Measurements from ENCODE around the gene DNAJC3.
"Not testable (repeated sequence)": the region's sequence is repeated elsewhere in the genome, so short reads cannot be mapped to it uniquely, and the experiment has no call there.

Gene DNAJC3

GRCh38 chr13:95677564-95678266, 776 bp downstream of the DNAJC3 start:
- no peak for DNase-seq (ENCODE audit: low read depth, low spot score)
- CTCF ChIA-PET: no interaction called here
- POLR2A ChIA-PET: interaction anchor here (0.6 to 1.3 kb wide), 2 partner anchors 29 to 34 kb away, joined by 3 to 6 read pairs; no protein-coding TSS in a partner anchor
- no peak for TF ChIP-seq CTCF (IDR thresholded peaks at IDR 0.05; ENCODE audit: insufficient read depth, low read length, missing control alignments)
- H3K4me3 ChIP-seq (ENCODE audit: low read depth, low read length): peak overlapping the region; percentile 90

- POLR2A ChIA-PET: no interaction called here
- DNase-seq (ENCODE audit: low read depth, low spot score): no peak
- TF ChIP-seq CTCF (IDR thresholded peaks at IDR 0.05; ENCODE audit: insufficient read depth, low read length, missing control alignments): no peak
- H3K4me3 ChIP-seq (ENCODE audit: low read depth, low read length): peak overlapping the region; percentile 90
- CTCF ChIA-PET: no interaction called here
Measured at GRCh38 chr13:95678967-95679366, 2.0 kb downstream of the DNAJC3 start.

- CTCF ChIA-PET: no interaction called here
- H3K4me3 ChIP-seq (ENCODE audit: low read depth, low read length): no peak overlapping the region
- no peak for TF ChIP-seq CTCF (IDR thresholded peaks at IDR 0.05; ENCODE audit: insufficient read depth, low read length, missing control alignments)
- POLR2A ChIA-PET: no interaction called here
- DNase-seq (ENCODE audit: low read depth, low spot score): no peak
Measured at GRCh38 chr13:95679722-95680121, 2.8 kb downstream of the DNAJC3 start.

DNA sequence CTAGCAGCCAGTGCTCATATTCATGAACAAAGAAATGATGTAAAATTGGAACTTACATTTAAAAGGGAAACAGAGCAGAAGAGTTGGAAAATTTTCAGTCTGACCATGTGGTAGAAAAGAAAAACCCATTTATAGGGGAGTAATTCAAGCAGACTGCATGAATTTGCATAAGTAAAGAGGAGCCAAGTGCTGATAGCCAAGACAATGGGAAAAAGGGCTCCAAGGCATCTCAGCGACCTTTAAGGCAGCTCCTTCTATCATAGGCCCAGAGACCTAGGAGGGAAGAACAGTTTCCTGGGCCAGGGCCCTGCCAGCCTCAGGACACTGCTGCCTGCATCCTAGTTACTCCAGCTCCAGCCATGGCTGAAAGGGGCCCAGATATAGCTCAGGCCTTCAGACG, 7.5 kb downstream of the DNAJC3 start:
- DNase-seq (ENCODE audit: low read depth, low spot score): no peak
- ChIA-PET CTCF (interaction anchor here (0.7 to 1.1 kb wide), 4 partner anchors 8 to 141 kb away, joined by 3 read pairs; partner anchors contain the start of gene DNAJC3), POLR2A (no interaction called here)
- no peak overlapping the region for H3K4me3 ChIP-seq (ENCODE audit: low read depth, low read length)
- TF ChIP-seq CTCF (IDR thresholded peaks at IDR 0.05; ENCODE audit: insufficient read depth, low read length, missing control alignments): no peak

- H3K4me3 ChIP-seq (ENCODE audit: low read depth, low read length); DNase-seq (ENCODE audit: low read depth, low spot score); POLR2A ChIA-PET: not testable (repeated sequence)
- CTCF ChIA-PET: interaction anchor here (0.7 to 1.1 kb wide), 4 partner anchors 8 to 140 kb away, joined by 3 read pairs; partner anchors contain the start of gene DNAJC3
Measured at GRCh38 chr13:95684960-95685359, 8.0 kb downstream of the DNAJC3 start.

GRCh38 chr13:95689582-95689926, 12.6 kb downstream of the DNAJC3 start:
- DNase-seq (ENCODE audit: low read depth, low spot score): no peak
- POLR2A ChIA-PET: interaction anchor here (1.1 kb wide), 1 partner anchor 13 kb away, joined by 4 read pairs; the partner anchor contains the start of gene DNAJC3

DNA sequence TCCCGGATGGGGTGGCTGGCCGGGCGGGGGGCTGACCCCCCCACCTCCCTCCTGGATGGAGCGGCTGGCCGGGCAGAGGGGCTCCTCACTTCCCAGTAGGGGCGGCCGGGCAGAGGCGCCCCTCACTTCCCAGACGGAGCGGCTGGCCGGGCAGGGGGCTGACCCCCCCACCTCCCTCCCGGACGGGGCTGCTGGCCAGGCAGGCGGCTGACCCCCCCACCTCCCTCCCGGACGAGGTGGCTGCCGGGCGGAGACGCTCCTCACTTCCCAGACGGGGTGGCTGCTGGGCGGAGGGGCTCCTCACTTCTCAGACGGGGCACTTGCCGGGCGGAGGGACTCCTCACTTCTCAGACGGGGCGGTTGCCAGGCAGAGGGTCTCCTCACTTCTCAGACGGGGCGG, 14.0 kb downstream of the DNAJC3 start:
- CTCF ChIA-PET; DNase-seq (ENCODE audit: low read depth, low spot score); POLR2A ChIA-PET; H3K4me3 ChIP-seq (ENCODE audit: low read depth, low read length): not testable (repeated sequence)

More at GRCh38 chr13:95689582-95689926, 12.6 kb downstream of the DNAJC3 start:
- CTCF ChIA-PET: interaction anchor here (1.2 kb wide), 1 partner anchor 144 kb away, joined by 3 read pairs; no protein-coding TSS in a partner anchor
- H3K4me3 ChIP-seq (ENCODE audit: low read depth, low read length): no peak overlapping the region
- no peak for TF ChIP-seq CTCF (IDR thresholded peaks at IDR 0.05; ENCODE audit: insufficient read depth, low read length, missing control alignments)

All from AG04449 (cell line).